SU-DHL-6 (cell line): ENCODE measurements around the gene MINK1.

Source experiments
- H2AFZ ChIP-seq: fragments of 200-600 bp; sonication (generic); 2 replicates; pipeline ENCODE4 v1.6.1; 2014; ENCODE audit warnings: low read depth, mild to moderate bottlenecking, moderate library complexity, mixed read lengths, antibody characterized with exemption, low read length; ENCODE audit not compliant: severe bottlenecking
- H3F3A ChIP-seq: fragments of 200-600 bp; shearing (Covaris generic); 2 replicates; pipeline ENCODE4 v1.6.0; 2016; ENCODE audit warnings: antibody characterized with exemption, mild to moderate bottlenecking; ENCODE audit not compliant: insufficient read depth
- H3K27ac ChIP-seq: fragments of 200-600 bp; sonication (generic); 2 replicates; pipeline ENCODE4 v1.5.1; 2016; ENCODE audit warnings: low read depth, mild to moderate bottlenecking, low read length, moderate library complexity, mixed read lengths
- H3K27me3 ChIP-seq: fragments of 200-600 bp; sonication (generic), shearing (Covaris generic); 2 replicates; pipeline ENCODE4 v1.6.0; 2014; ENCODE audit warnings: mild to moderate bottlenecking, low read length
- H3K36me3 ChIP-seq: fragments of 200-600 bp; sonication (generic); 2 replicates; pipeline ENCODE4 v1.6.1; 2014; ENCODE audit warnings: mild to moderate bottlenecking, low read length, mixed read lengths
- H3K4me2 ChIP-seq: fragments of 300-600, 200-600 bp; shearing (Covaris generic), sonication (generic); 2 replicates; pipeline ENCODE4 v1.6.0; 2014; ENCODE audit warnings: low read length, low read depth, mild to moderate bottlenecking; ENCODE audit not compliant: poor library complexity, severe bottlenecking
- H3K4me3 ChIP-seq: fragments of 200-600 bp; sonication (generic); 2 replicates; pipeline ENCODE4 v1.5.1; 2014; ENCODE audit warnings: antibody characterized with exemption, low read length, mild to moderate bottlenecking, mixed read lengths; ENCODE audit not compliant: insufficient read depth, poor library complexity, severe bottlenecking
- H3K79me2 ChIP-seq: fragments of 200-600 bp; sonication (generic); 2 replicates; pipeline ENCODE4 v1.6.1; 2014; ENCODE audit warnings: mild to moderate bottlenecking, low read length, moderate library complexity; ENCODE audit not compliant: insufficient read depth
- H3K9ac ChIP-seq: fragments of 200-600 bp; sonication (generic); 2 replicates; pipeline ENCODE4 v1.7.0; 2014; ENCODE audit warnings: mild to moderate bottlenecking, low read length
- H3K9me2 ChIP-seq: fragments of 200-600 bp; sonication (generic); replicated peaks from 2 replicates; pipeline ENCODE4 v1.6.1; 2014; ENCODE audit warnings: low read length; ENCODE audit not compliant: insufficient read depth
- H3K9me3 ChIP-seq: fragments of 200-600 bp; sonication (generic); 2 replicates; pipeline ENCODE4 v1.6.1; 2014; ENCODE audit warnings: low read length, mixed read lengths; ENCODE audit not compliant: insufficient read depth
- H4K20me1 ChIP-seq: fragments of 200-600 bp; sonication (generic); 2 replicates; pipeline ENCODE4 v1.6.1; 2014; ENCODE audit warnings: low read depth, mild to moderate bottlenecking, antibody characterized with exemption, low read length, moderate library complexity, mixed read lengths
- EZH2phosphoT487 ChIP-seq: fragments of 200-600 bp; sonication (generic), shearing (Covaris generic); conservative IDR thresholded peaks from 2 replicates; pipeline ENCODE4 v1.6.1; 2018; ENCODE audit warnings: mild to moderate bottlenecking, antibody characterized with exemption, low read length, moderate library complexity, mixed read lengths
- TF ChIP-seq, protein P1 (sequence below): fragments of 200-600 bp; sonication (generic); IDR thresholded peaks from one replicate; pipeline ENCODE4 v1.5.1; 2017; ENCODE audit warnings: antibody characterized with exemption, mild to moderate bottlenecking, low read length, moderate library complexity; ENCODE audit not compliant: insufficient read depth, poor library complexity, severe bottlenecking

Gene MINK1

DNA sequence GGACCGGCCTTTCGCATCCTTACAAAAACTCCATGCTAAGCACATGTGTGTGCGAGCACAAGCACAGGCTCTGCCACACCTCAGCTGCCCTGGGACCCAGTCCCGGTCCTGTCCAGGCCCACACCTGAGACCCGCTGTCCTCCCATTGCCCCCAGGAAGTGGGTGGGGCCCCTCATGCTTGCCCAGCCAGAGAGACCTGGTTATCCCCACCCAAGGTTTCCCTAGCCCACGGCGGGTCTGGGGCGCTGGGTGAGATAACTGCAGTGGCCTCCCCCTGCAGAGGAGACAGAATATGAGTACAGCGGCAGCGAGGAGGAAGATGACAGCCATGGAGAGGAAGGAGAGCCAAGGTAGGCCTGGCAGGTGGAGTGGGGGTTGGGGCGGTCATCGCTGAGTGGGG, 53.7 kb downstream of the MINK1 start:
- Histone ChIP-seq H3K36me3 (no peaks in the 10 kb centered on the region), H3K79me2 (no peaks in the 10 kb centered on the region), H3F3A (no peaks in the 10 kb centered on the region), H3K9me2 (no peaks in the 10 kb centered on the region), H4K20me1 (no peaks in the 10 kb centered on the region), H3K9ac (no peak overlapping the region), H3K4me3 (no peak overlapping the region), H2AFZ (no peak overlapping the region), H3K4me2 (no peak overlapping the region), H3K27ac (no peak overlapping the region), H3K9me3 (no peaks in the 10 kb centered on the region), H3K27me3 (no peaks in the 10 kb centered on the region)
- no peak for TF ChIP-seq EZH2phosphoT487
- TF ChIP-seq, protein P1, sequence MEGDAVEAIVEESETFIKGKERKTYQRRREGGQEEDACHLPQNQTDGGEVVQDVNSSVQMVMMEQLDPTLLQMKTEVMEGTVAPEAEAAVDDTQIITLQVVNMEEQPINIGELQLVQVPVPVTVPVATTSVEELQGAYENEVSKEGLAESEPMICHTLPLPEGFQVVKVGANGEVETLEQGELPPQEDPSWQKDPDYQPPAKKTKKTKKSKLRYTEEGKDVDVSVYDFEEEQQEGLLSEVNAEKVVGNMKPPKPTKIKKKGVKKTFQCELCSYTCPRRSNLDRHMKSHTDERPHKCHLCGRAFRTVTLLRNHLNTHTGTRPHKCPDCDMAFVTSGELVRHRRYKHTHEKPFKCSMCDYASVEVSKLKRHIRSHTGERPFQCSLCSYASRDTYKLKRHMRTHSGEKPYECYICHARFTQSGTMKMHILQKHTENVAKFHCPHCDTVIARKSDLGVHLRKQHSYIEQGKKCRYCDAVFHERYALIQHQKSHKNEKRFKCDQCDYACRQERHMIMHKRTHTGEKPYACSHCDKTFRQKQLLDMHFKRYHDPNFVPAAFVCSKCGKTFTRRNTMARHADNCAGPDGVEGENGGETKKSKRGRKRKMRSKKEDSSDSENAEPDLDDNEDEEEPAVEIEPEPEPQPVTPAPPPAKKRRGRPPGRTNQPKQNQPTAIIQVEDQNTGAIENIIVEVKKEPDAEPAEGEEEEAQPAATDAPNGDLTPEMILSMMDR: no peak

DNA sequence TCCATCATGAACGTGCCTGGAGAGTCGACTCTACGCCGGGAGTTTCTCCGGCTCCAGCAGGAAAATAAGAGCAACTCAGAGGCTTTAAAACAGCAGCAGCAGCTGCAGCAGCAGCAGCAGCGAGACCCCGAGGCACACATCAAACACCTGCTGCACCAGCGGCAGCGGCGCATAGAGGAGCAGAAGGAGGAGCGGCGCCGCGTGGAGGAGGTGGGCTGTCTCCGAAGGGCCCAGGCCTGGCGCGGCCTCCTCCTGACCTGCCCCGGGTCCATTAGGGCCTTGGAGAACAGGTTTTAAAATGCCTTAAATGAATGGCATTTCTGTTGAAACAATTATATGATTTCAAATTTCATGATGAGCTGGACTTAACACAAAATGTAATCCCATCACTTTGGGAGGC, 54.4 kb downstream of the MINK1 start:
- H3K9me3 ChIP-seq: no peaks in the 10 kb centered on the region
- no peak overlapping the region for H3K4me3 ChIP-seq
- no peak overlapping the region for H3K4me2 ChIP-seq
- no peaks in the 10 kb centered on the region for H3K27me3 ChIP-seq
- no peak overlapping the region for H3K9ac ChIP-seq
- no peak overlapping the region for H3K27ac ChIP-seq
- TF ChIP-seq, protein P1: no peak
- no peak for TF ChIP-seq EZH2phosphoT487
- no peaks in the 10 kb centered on the region for H3K9me2 ChIP-seq
- H3K36me3 ChIP-seq: no peaks in the 10 kb centered on the region
- no peaks in the 10 kb centered on the region for H3K79me2 ChIP-seq
- no peak overlapping the region for H2AFZ ChIP-seq
- H4K20me1 ChIP-seq: no peaks in the 10 kb centered on the region
- no peaks in the 10 kb centered on the region for H3F3A ChIP-seq

DNA sequence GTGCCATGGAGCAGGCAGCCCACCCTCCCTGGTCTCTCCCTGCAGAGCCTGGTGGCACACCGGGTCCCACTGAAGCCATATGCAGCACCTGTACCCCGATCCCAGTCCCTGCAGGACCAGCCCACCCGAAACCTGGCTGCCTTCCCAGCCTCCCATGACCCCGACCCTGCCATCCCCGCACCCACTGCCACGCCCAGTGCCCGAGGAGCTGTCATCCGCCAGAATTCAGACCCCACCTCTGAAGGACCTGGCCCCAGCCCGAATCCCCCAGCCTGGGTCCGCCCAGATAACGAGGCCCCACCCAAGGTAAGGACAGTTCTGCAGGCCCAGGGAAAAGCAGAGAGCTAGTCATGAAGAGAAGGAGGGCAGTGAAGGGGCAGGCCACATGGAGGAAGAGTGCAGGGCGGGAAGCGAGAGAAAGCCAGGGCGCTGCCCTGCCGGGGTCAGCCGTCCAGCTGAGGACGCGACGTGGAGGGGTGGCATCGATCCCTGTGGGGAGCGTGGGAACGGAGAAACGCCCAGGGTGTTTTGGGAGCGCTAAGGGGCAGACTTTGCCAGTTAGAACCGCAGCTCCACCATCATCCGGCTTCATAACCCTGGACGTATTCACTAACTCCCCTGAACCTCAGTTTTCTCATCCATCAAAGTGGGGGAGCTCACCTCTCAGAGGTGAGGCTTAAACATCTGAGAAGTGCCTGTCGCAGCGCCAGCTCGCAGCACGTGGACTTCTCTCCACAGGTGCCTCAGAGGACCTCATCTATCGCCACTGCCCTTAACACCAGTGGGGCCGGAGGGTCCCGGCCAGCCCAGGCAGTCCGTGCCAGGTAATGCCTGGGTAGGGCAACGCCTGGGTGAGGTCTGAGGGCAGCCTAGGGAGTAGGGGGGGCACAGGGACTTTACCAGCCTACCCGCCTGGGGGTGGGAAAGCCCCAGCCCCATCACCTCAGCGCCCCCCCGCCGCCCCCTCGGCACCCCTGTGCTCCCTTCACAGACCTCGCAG, 58.6 kb downstream of the MINK1 start:
- H2AFZ ChIP-seq: no peak overlapping the region
- H3K9me2 ChIP-seq: no peaks in the 10 kb centered on the region
- H3F3A ChIP-seq: no peaks in the 10 kb centered on the region
- no peak for TF ChIP-seq EZH2phosphoT487
- TF ChIP-seq, protein P1: no peak
- no peaks in the 10 kb centered on the region for H3K9me3 ChIP-seq
- no peak overlapping the region for H3K9ac ChIP-seq
- no peaks in the 10 kb centered on the region for H3K27me3 ChIP-seq
- H3K79me2 ChIP-seq: no peaks in the 10 kb centered on the region
- no peak overlapping the region for H3K4me3 ChIP-seq
- H3K27ac ChIP-seq: no peak overlapping the region
- no peaks in the 10 kb centered on the region for H4K20me1 ChIP-seq
- H3K4me2 ChIP-seq: no peak overlapping the region
- no peaks in the 10 kb centered on the region for H3K36me3 ChIP-seq
